NOMO-1 treated with dmso at 0.1 percent for 144 hours (cell line): Measurements from ENCODE around the gene RGS6.
"Not testable (repeated sequence)": the region's sequence is repeated elsewhere in the genome, so short reads cannot be mapped to it uniquely, and the experiment has no call there.

Source experiments
- DNase-seq: peaks from one replicate; lab custom pipeline; 2025; ENCODE audit not compliant: unreplicated experiment; lab: John Stamatoyannopoulos, UW

The RGS6 gene

GRCh38 chr14:72444701-72445100 is 512.5 kb downstream of the RGS6 start:
- no peak for DNase-seq

GRCh38 chr14:72448212-72448611 is 516.0 kb downstream of the RGS6 start:
- no peak for DNase-seq

- no peak for DNase-seq
Observed at GRCh38 chr14:72450473-72451044, 518.3 kb downstream of the RGS6 start.

- DNase-seq: no peak
Observed at GRCh38 chr14:72451054-72451972, 519.1 kb downstream of the RGS6 start.

GRCh38 chr14:72452774-72453173 is 520.5 kb downstream of the RGS6 start:
- no peak for DNase-seq

GRCh38 chr14:72454388-72455160 is 522.3 kb downstream of the RGS6 start:
- DNase-seq: no peak

- no peak for DNase-seq
Observed at GRCh38 chr14:72457641-72458040, 525.4 kb downstream of the RGS6 start.

- DNase-seq: no peak
Observed at GRCh38 chr14:72462056-72462455, 529.8 kb downstream of the RGS6 start.

GRCh38 chr14:72463291-72463866 is 531.1 kb downstream of the RGS6 start:
- DNase-seq: no peak

GRCh38 chr14:72464226-72464625 is 532.0 kb downstream of the RGS6 start:
- DNase-seq: no peak

- no peak for DNase-seq
Observed at GRCh38 chr14:72466325-72466724, 534.1 kb downstream of the RGS6 start.

- no peak for DNase-seq
Observed at GRCh38 chr14:72471346-72471745, 539.1 kb downstream of the RGS6 start.

- DNase-seq: no peak
Observed at GRCh38 chr14:72472845-72473244, 540.6 kb downstream of the RGS6 start.

GRCh38 chr14:72476657-72477499 is 544.6 kb downstream of the RGS6 start:
- DNase-seq: peak; percentile 53

- DNase-seq: not testable (repeated sequence)
Observed at GRCh38 chr14:72477578-72477977, 545.3 kb downstream of the RGS6 start.

GRCh38 chr14:72478471-72478893 is 546.3 kb downstream of the RGS6 start:
- DNase-seq: no peak

- no peak for DNase-seq
Observed at GRCh38 chr14:72479461-72479931, 547.3 kb downstream of the RGS6 start.

- no peak for DNase-seq
Observed at GRCh38 chr14:72480464-72481243, 548.4 kb downstream of the RGS6 start.

GRCh38 chr14:72483311-72483710 is 551.1 kb downstream of the RGS6 start:
- DNase-seq: no peak
